GM23338 (cell line): ENCODE data around the gene ARHGAP27. TPM values are rescaled to one million over a fixed set of nuclear protein-coding genes. Genes with fewer than 3 reads are reported as not detected.

Experiments used
- ATAC-seq: fragments of 200-7000 bp; cut with Tn5 transposase; 3 replicates; pipeline ENCODE4 v1.9.1; 2020
- DNase-seq: peaks from one replicate; pipeline ENCODE4 v3.0.0-alpha.2; 2015; ENCODE audit warnings: low spot score
- H2AFZ ChIP-seq: fragments of 200-600 bp; sonication (generic); 2 replicates; pipeline ENCODE4 v1.8.0; 2016; ENCODE audit warnings: antibody characterized with exemption, mild to moderate bottlenecking, moderate library complexity
- H3F3A ChIP-seq: fragments of 200-600 bp; sonication (generic); replicated peaks from 2 replicates; pipeline ENCODE4 v1.8.0; 2017; ENCODE audit warnings: antibody characterized with exemption, mixed run types, low read depth
- H3K27ac ChIP-seq: fragments of 200-600 bp; sonication (generic); 2 replicates; pipeline ENCODE4 v1.6.1; 2016; ENCODE audit warnings: low read depth
- H3K27me3 ChIP-seq: fragments of 200-600 bp; sonication (generic); 2 replicates; pipeline ENCODE4 v1.8.0; 2016; ENCODE audit warnings: mild to moderate bottlenecking, mixed run types, moderate library complexity; ENCODE audit not compliant: insufficient read depth
- H3K36me3 ChIP-seq: fragments of 200-600 bp; sonication (generic); 2 replicates; pipeline ENCODE4 v1.8.0; 2016; ENCODE audit warnings: mild to moderate bottlenecking; ENCODE audit not compliant: insufficient read depth
- H3K4me1 ChIP-seq: fragments of 200-600 bp; sonication (generic); 2 replicates; pipeline ENCODE4 v1.8.0; 2016; ENCODE audit warnings: mild to moderate bottlenecking, moderate library complexity; ENCODE audit not compliant: insufficient read depth
- H3K4me2 ChIP-seq: fragments of 200-600 bp; sonication (generic); 2 replicates; pipeline ENCODE4 v1.7.1; 2017; ENCODE audit warnings: mixed run types
- H3K4me3 ChIP-seq: fragments of 200-600 bp; sonication (generic); 2 replicates; pipeline ENCODE4 v1.6.1; 2016; ENCODE audit warnings: mixed run types
- H3K79me2 ChIP-seq: fragments of 200-600 bp; sonication (generic); replicated peaks from 2 replicates; pipeline ENCODE4 v1.8.0; 2017; ENCODE audit warnings: mild to moderate bottlenecking; ENCODE audit not compliant: insufficient read depth
- H3K9me2 ChIP-seq: fragments of 200-600 bp; sonication (generic); 2 replicates; pipeline ENCODE4 v1.8.0; 2017; ENCODE audit not compliant: insufficient read depth
- H4K20me1 ChIP-seq: fragments of 200-600 bp; sonication (generic); replicated peaks from 2 replicates; pipeline ENCODE4 v1.8.0; 2017; ENCODE audit warnings: mild to moderate bottlenecking; ENCODE audit not compliant: insufficient read depth
- H3K27ac Mint-ChIP-seq: 2 replicates; pipeline ENCODE4 v1.8.0; 2020; ENCODE audit warnings: inconsistent platforms, mild to moderate bottlenecking, moderate library complexity, mixed read lengths
- H3K27me3 Mint-ChIP-seq: 3 replicates; pipeline ENCODE4 v1.8.0; 2022; ENCODE audit warnings: low read depth, mild to moderate bottlenecking, moderate library complexity, mixed read lengths, inconsistent platforms; ENCODE audit not compliant: insufficient read depth, poor library complexity
- H3K36me3 Mint-ChIP-seq: 3 replicates; pipeline ENCODE4 v1.8.0; 2021; ENCODE audit warnings: low read depth, mild to moderate bottlenecking, inconsistent platforms, moderate library complexity, mixed read lengths
- H3K4me1 Mint-ChIP-seq: 3 replicates; pipeline ENCODE4 v1.8.0; 2020; ENCODE audit warnings: mild to moderate bottlenecking, inconsistent platforms, mixed read lengths
- H3K4me3 Mint-ChIP-seq: 3 replicates; pipeline ENCODE4 v1.8.0; 2021; ENCODE audit warnings: moderate library complexity, mild to moderate bottlenecking, inconsistent platforms, mixed read lengths
- H3K9me3 Mint-ChIP-seq: 3 replicates; pipeline ENCODE4 v1.8.0; 2020; ENCODE audit warnings: moderate library complexity, mild to moderate bottlenecking, inconsistent platforms, mixed read lengths
- CTCF ChIP-seq, 2 experiments: fragments of 200-600 bp in 1 of 2; sonication (generic) in 1 of 2; conservative IDR thresholded peaks; 2 replicates each; pipeline versions ENCODE4 v1.5.1 to v1.6.1; 2016 to 2017; ENCODE audit warnings: antibody characterized with exemption in 2 of 2, low read depth in 2 of 2, mild to moderate bottlenecking in 2 of 2, moderate library complexity in 1 of 2
- EZH2phosphoT487 ChIP-seq: fragments of 200-600 bp; sonication (generic); IDR thresholded peaks from one replicate; pipeline ENCODE4 v1.8.1; 2018; ENCODE audit warnings: antibody characterized with exemption; ENCODE audit not compliant: unreplicated experiment
- ZNF462 ChIP-seq: fragments of 250-450 bp; sonication (Bioruptor Pico); IDR thresholded peaks from 2 replicates; pipeline ENCODE4 v1.5.0; 2020; ENCODE audit warnings: mild to moderate bottlenecking, moderate library complexity
- polyA plus RNA-seq: library from polyadenylated mRNA; unstranded; fragments of >200 nt; fragmentation: Nextera tagmentation; extraction: Ambion mirVana; gene quantifications from 2 replicates; pipeline ENCODE4 v1.2.1, GENCODE V29; 2016
- total RNA-seq: library from RNA; depleted of rRNA; stranded (reverse); fragments of >200 nt; shearing (Covaris generic); gene quantifications from 2 replicates; pipeline ENCODE4 v1.2.3, GENCODE V29; 2014

Gene ARHGAP27
- total and polyA plus RNA-seq, 2 experiments from 2014 or later: 5.9 to 17.7 TPM

DNA sequence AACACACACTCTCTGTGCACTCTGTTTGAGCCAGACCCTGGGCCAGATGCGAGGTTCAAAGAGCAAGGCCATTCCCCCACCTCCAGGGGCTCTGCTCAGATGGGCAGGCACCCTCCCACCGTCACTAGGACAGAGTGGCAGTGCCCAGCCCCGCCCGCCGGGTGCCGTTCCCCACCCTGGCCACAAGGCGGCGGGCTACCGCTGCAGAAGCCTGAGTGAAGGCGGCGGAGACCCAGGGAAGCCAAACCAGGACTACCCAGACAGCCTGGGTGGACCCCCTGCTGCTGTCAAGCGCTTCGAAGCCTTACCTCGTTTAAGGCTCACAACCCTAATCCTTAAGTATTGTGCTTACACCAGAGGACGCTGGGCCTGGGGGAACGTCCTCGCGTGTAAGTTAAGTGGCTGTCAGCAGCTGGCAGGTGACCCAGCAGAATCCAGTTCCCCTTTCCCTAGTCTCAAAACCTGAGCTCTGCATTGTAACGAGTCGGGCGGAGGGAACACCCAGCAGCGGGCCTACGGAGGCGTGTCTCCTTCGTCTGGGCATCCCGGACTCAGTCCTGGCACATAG, 4.5 kb downstream of the ARHGAP27 start:
- H3K4me2 ChIP-seq: peak overlapping the region; percentile 94

More for the DNA sequence above, 4.5 kb downstream of the ARHGAP27 start:
- Histone ChIP-seq H3F3A (peaks cover 29% of the 10 kb centered on the region), H3K27me3 (peaks cover 40% of the 10 kb centered on the region), H2AFZ (no peak overlapping the region), H3K27ac (no peak overlapping the region), H4K20me1 (no peaks in the 10 kb centered on the region), H3K79me2 (no peaks in the 10 kb centered on the region; the same call in 1 of the 2 replicates), H3K4me1 (peaks cover 21% of the 10 kb centered on the region), H3K4me3 (peak overlapping the region; percentile 84), H3K9me2 (no peaks in the 10 kb centered on the region), H3K36me3 (no peaks in the 10 kb centered on the region)
- peaks cover 6% of the 10 kb centered on the region for H3K9me3 Mint-ChIP-seq
- H3K36me3 Mint-ChIP-seq: peaks cover 7% of the 10 kb centered on the region; the same call in 2 of the 3 replicates
- peak; percentile 8 for ATAC-seq
- no peak overlapping the region for H3K27ac Mint-ChIP-seq
- TF ChIP-seq CTCF (conservative IDR thresholded peaks at IDR 0.05; ENCODE audit: low read depth in 2 of 2) (peak; percentile 90 to 98), ZNF462 (no peak), EZH2phosphoT487 (no peak)
- H3K4me3 Mint-ChIP-seq: peak overlapping the region; percentile 65
- DNase-seq: peak; percentile 85
- peaks cover 42% of the 10 kb centered on the region for H3K27me3 Mint-ChIP-seq
- peaks cover 45% of the 10 kb centered on the region for H3K4me1 Mint-ChIP-seq
